ENCODE measurements around the gene CELF2.
"Not testable (repeated sequence)": the region's sequence is repeated elsewhere in the genome, so short reads cannot be mapped to it uniquely, and the experiment has no call there.

The CELF2 gene

GRCh38 chr10:11364241-11364640 lies 346.6 kb downstream of the CELF2 start:
- H3K36me3 ChIP-seq (ENCODE audit: control insufficient read depth, insufficient read depth, low read length, severe bottlenecking): no peaks in the 10 kb centered on the region
- no peak overlapping the region for H3K4me3 ChIP-seq (ENCODE audit: low read length)
- DNase-seq (ENCODE audit: low read depth): no peak
- no peaks in the 10 kb centered on the region for H3K9me3 ChIP-seq (ENCODE audit: control insufficient read depth, low read length)
- no peaks in the 10 kb centered on the region for H3K4me1 ChIP-seq (ENCODE audit: control insufficient read depth, insufficient read depth, low read length)
- H3K9ac ChIP-seq (ENCODE audit: low read length): no peak overlapping the region
- H3K27me3 ChIP-seq (replicated peaks; ENCODE audit: control insufficient read depth, insufficient read depth, low read length): no peaks in the 10 kb centered on the region

- H3K36me3 ChIP-seq (ENCODE audit: control insufficient read depth, insufficient read depth, low read length, severe bottlenecking); H3K27me3 ChIP-seq (replicated peaks; ENCODE audit: control insufficient read depth, insufficient read depth, low read length); DNase-seq (ENCODE audit: low read depth); H3K9me3 ChIP-seq (ENCODE audit: control insufficient read depth, low read length); H3K9ac ChIP-seq (ENCODE audit: low read length); H3K4me1 ChIP-seq (ENCODE audit: control insufficient read depth, insufficient read depth, low read length); H3K4me3 ChIP-seq (ENCODE audit: low read length): not testable (repeated sequence)
Observed at GRCh38 chr10:11366889-11367288, 349.2 kb downstream of the CELF2 start.

DNA sequence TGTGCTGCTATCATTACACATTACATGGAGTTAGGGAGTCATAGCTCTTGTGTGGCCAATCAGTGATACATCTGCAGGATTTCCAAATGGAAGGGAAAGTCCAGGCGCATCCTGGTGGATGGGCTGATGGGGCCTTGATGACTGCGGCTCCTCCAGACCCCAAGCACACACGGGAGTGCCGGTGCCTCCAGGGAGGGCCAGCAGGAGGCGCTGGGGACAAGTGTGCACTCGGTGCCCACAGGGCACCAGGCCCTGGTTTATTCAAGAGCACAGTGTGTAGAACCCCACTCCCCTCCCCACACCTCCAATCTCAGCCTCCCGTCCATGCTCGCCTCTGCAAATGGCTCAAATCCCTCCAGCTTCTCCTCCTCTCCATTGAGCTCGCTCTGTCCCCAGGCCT lies 349.8 kb downstream of the CELF2 start:
- DNase-seq (ENCODE audit: low read depth): no peak
- Histone ChIP-seq H3K4me1 (ENCODE audit: control insufficient read depth, insufficient read depth, low read length) (no peaks in the 10 kb centered on the region), H3K9ac (ENCODE audit: low read length) (no peak overlapping the region), H3K27me3 (replicated peaks; ENCODE audit: control insufficient read depth, insufficient read depth, low read length) (no peaks in the 10 kb centered on the region), H3K9me3 (ENCODE audit: control insufficient read depth, low read length) (no peaks in the 10 kb centered on the region), H3K36me3 (ENCODE audit: control insufficient read depth, insufficient read depth, low read length, severe bottlenecking) (no peaks in the 10 kb centered on the region), H3K4me3 (ENCODE audit: low read length) (no peak overlapping the region)

GRCh38 chr10:11373717-11374171 lies 356.1 kb downstream of the CELF2 start:
- Histone ChIP-seq H3K9ac (ENCODE audit: low read length) (no peak overlapping the region), H3K4me3 (ENCODE audit: low read length) (no peak overlapping the region), H3K9me3 (ENCODE audit: control insufficient read depth, low read length) (no peaks in the 10 kb centered on the region), H3K27me3 (replicated peaks; ENCODE audit: control insufficient read depth, insufficient read depth, low read length) (peaks cover 11% of the 10 kb centered on the region), H3K36me3 (ENCODE audit: control insufficient read depth, insufficient read depth, low read length, severe bottlenecking) (no peaks in the 10 kb centered on the region), H3K4me1 (ENCODE audit: control insufficient read depth, insufficient read depth, low read length) (no peaks in the 10 kb centered on the region)
- no peak for DNase-seq (ENCODE audit: low read depth)

- DNase-seq (ENCODE audit: low read depth): no peak
- Histone ChIP-seq H3K4me3 (ENCODE audit: low read length) (no peak overlapping the region), H3K9me3 (ENCODE audit: control insufficient read depth, low read length) (peaks cover 4% of the 10 kb centered on the region), H3K9ac (ENCODE audit: low read length) (no peak overlapping the region), H3K4me1 (ENCODE audit: control insufficient read depth, insufficient read depth, low read length) (peaks cover 5% of the 10 kb centered on the region), H3K36me3 (ENCODE audit: control insufficient read depth, insufficient read depth, low read length, severe bottlenecking) (no peaks in the 10 kb centered on the region), H3K27me3 (replicated peaks; ENCODE audit: control insufficient read depth, insufficient read depth, low read length) (peaks cover 11% of the 10 kb centered on the region)
Observed at GRCh38 chr10:11377267-11377666, 359.6 kb downstream of the CELF2 start.

DNA sequence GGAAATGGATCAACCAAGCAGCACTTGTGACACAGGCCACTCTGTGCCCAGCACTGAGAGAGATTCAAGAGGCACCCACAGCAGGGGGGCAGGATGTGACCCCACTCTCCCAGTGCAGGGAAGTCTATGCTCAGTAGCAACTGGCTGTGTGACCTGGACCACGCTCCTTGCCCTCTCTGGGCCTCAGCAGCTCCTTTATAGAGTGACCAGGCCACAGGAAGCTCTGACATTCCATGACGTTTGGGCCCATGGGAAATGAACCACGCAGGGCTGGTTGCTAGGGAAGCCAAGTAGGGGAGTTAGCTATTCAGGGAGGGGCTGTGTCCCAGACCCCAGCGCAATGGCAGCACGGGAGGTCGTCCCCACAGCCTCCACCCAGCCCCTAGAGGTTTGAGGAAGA lies 361.2 kb downstream of the CELF2 start:
- Histone ChIP-seq H3K9me3 (ENCODE audit: control insufficient read depth, low read length) (peaks cover 11% of the 10 kb centered on the region), H3K27me3 (replicated peaks; ENCODE audit: control insufficient read depth, insufficient read depth, low read length) (peaks cover 20% of the 10 kb centered on the region), H3K4me1 (ENCODE audit: control insufficient read depth, insufficient read depth, low read length) (peaks cover 5% of the 10 kb centered on the region), H3K36me3 (ENCODE audit: control insufficient read depth, insufficient read depth, low read length, severe bottlenecking) (no peaks in the 10 kb centered on the region), H3K4me3 (ENCODE audit: low read length) (no peak overlapping the region), H3K9ac (ENCODE audit: low read length) (no peak overlapping the region)
- no peak for DNase-seq (ENCODE audit: low read depth)

- DNase-seq (ENCODE audit: low read depth): no peak
- peaks cover 15% of the 10 kb centered on the region for H3K9me3 ChIP-seq (ENCODE audit: control insufficient read depth, low read length)
- no peak overlapping the region for H3K4me3 ChIP-seq (ENCODE audit: low read length)
- H3K27me3 ChIP-seq (replicated peaks; ENCODE audit: control insufficient read depth, insufficient read depth, low read length): peaks cover 15% of the 10 kb centered on the region
- H3K36me3 ChIP-seq (ENCODE audit: control insufficient read depth, insufficient read depth, low read length, severe bottlenecking): no peaks in the 10 kb centered on the region
- no peak overlapping the region for H3K9ac ChIP-seq (ENCODE audit: low read length)
- H3K4me1 ChIP-seq (ENCODE audit: control insufficient read depth, insufficient read depth, low read length): peaks cover 5% of the 10 kb centered on the region
Observed at GRCh38 chr10:11379771-11380170, 362.1 kb downstream of the CELF2 start.

DNA sequence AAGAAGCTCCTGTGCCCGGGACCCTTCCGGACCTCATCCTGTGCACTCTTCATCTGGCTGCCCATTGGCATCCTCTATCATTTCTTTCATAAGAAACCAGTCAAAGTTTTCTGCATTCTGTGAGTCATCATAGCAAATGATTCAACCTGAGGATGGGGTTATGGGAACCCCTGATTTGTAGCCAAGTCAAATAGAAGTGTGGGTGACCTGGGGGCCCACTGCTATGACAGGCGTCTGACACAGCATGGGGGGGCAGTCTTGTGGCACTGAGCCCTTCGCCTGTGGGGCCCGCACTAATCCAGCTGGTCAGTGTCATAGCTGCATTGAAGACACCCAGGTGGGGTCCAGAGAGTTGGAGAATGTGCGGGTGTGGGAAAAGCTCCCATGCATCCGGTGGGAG lies 363.4 kb downstream of the CELF2 start:
- Histone ChIP-seq H3K36me3 (ENCODE audit: control insufficient read depth, insufficient read depth, low read length, severe bottlenecking) (no peaks in the 10 kb centered on the region), H3K4me1 (ENCODE audit: control insufficient read depth, insufficient read depth, low read length) (peaks cover 5% of the 10 kb centered on the region), H3K27me3 (replicated peaks; ENCODE audit: control insufficient read depth, insufficient read depth, low read length) (peaks cover 12% of the 10 kb centered on the region), H3K9ac (ENCODE audit: low read length) (no peak overlapping the region), H3K9me3 (ENCODE audit: control insufficient read depth, low read length) (peaks cover 15% of the 10 kb centered on the region), H3K4me3 (ENCODE audit: low read length) (no peak overlapping the region)
- DNase-seq (ENCODE audit: low read depth): no peak

- Histone ChIP-seq H3K4me1 (ENCODE audit: control insufficient read depth, insufficient read depth, low read length) (peaks cover 5% of the 10 kb centered on the region), H3K36me3 (ENCODE audit: control insufficient read depth, insufficient read depth, low read length, severe bottlenecking) (no peaks in the 10 kb centered on the region), H3K27me3 (replicated peaks; ENCODE audit: control insufficient read depth, insufficient read depth, low read length) (peaks cover 12% of the 10 kb centered on the region), H3K4me3 (ENCODE audit: low read length) (no peak overlapping the region), H3K9me3 (ENCODE audit: control insufficient read depth, low read length) (peaks cover 15% of the 10 kb centered on the region), H3K9ac (ENCODE audit: low read length) (no peak overlapping the region)
- no peak for DNase-seq (ENCODE audit: low read depth)
Observed at GRCh38 chr10:11381511-11381910, 363.8 kb downstream of the CELF2 start.

DNA sequence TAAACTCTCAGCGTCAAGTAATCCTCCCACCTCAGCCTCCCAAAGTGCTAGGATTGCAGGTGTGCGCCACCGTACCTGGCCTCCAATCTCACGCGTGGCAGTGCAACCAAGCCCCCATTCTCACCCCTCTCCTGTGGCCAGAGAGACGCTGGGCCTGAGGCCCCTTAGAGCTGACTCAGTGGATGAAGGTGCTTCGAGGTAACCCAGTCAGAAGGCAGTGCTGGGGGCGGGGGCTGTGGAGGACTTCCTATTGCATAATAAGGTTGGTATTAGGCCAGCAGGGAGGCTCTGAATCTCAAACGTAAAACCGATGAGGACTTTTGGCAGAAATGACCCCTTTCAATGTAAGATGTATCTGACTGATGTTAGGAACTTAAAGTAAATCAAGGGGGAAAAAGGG lies 364.5 kb downstream of the CELF2 start:
- DNase-seq (ENCODE audit: low read depth): no peak
- Histone ChIP-seq H3K4me3 (ENCODE audit: low read length) (no peak overlapping the region), H3K27me3 (replicated peaks; ENCODE audit: control insufficient read depth, insufficient read depth, low read length) (peaks cover 12% of the 10 kb centered on the region), H3K36me3 (ENCODE audit: control insufficient read depth, insufficient read depth, low read length, severe bottlenecking) (no peaks in the 10 kb centered on the region), H3K9me3 (ENCODE audit: control insufficient read depth, low read length) (peaks cover 15% of the 10 kb centered on the region), H3K4me1 (ENCODE audit: control insufficient read depth, insufficient read depth, low read length) (peaks cover 6% of the 10 kb centered on the region), H3K9ac (ENCODE audit: low read length) (no peak overlapping the region)

- H3K4me1 ChIP-seq (ENCODE audit: control insufficient read depth, insufficient read depth, low read length): peaks cover 10% of the 10 kb centered on the region
- H3K9ac ChIP-seq (ENCODE audit: low read length): no peak overlapping the region
- H3K9me3 ChIP-seq (ENCODE audit: control insufficient read depth, low read length): peaks cover 15% of the 10 kb centered on the region
- no peaks in the 10 kb centered on the region for H3K36me3 ChIP-seq (ENCODE audit: control insufficient read depth, insufficient read depth, low read length, severe bottlenecking)
- DNase-seq (ENCODE audit: low read depth): no peak
- H3K4me3 ChIP-seq (ENCODE audit: low read length): no peak overlapping the region
- H3K27me3 ChIP-seq (replicated peaks; ENCODE audit: control insufficient read depth, insufficient read depth, low read length): peaks cover 12% of the 10 kb centered on the region
Observed at GRCh38 chr10:11386044-11386443, 368.4 kb downstream of the CELF2 start.

Data from adipocyte (in vitro differentiated cells).